HepG2 (cell line): ENCODE data around the gene FJX1.

Source experiments
- NBN ChIP-seq: fragments of 450-650 bp; conservative IDR thresholded peaks from 2 replicates; pipeline ENCODE4 v1.6.1; 2017
- PLRG1 ChIP-seq: fragments of 450-650 bp; conservative IDR thresholded peaks from 2 replicates; pipeline ENCODE4 v1.6.1; 2016
- ZNF12 ChIP-seq: sonication (generic); formaldehyde crosslinking; IDR thresholded peaks from 2 replicates; pipeline ENCODE4 v1.5.0; 2020; ENCODE audit warnings: missing genetic modification reagents
- TF ChIP-seq, protein P1 (sequence below): sonication (generic); formaldehyde crosslinking; IDR thresholded peaks from 2 replicates; pipeline ENCODE4 v1.5.0; 2020; ENCODE audit warnings: missing genetic modification reagents, mild to moderate bottlenecking, borderline replicate concordance

DNA sequence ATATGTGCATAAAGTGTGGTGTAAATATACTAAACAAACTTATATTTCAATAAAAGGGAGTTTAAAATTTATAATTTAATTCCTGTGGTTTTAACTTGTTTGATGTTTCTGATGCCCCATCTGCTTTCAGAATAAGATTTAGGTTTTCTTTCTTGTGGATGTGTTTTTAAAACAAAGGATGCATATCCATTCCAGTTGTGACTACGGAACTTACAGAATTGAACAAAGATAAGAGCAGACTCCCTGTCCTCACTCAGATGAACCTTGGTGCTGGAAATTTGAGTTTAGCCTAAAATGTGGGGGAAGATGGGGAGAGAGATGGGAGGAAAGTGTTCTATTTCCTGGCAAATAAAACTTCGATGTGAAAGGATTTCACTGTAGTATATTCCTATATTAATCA lies 2.5 kb downstream of the FJX1 start:
- no peak for TF ChIP-seq PLRG1
- TF ChIP-seq, protein P1, sequence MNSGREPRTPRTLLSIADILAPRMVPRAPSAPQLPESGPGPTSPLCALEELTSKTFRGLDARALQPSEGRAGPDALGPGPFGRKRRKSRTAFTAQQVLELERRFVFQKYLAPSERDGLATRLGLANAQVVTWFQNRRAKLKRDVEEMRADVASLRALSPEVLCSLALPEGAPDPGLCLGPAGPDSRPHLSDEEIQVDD = no peak
- no peak for TF ChIP-seq NBN
- TF ChIP-seq ZNF12 (CRISPR knock-in tag) = no peak
